Ectodermal cell (in vitro differentiated cells): Measurements from ENCODE around the gene STIM2.

Experiments
- H3K27ac ChIP-seq: 2 replicates; pipeline ENCODE4 v1.7.0; 2013; ENCODE audit warnings: mild to moderate bottlenecking, low read depth, low read length; ENCODE audit not compliant: insufficient read depth, poor library complexity, severe bottlenecking
- H3K27me3 ChIP-seq: 2 replicates; pipeline ENCODE4 v1.7.0; 2013; ENCODE audit warnings: mild to moderate bottlenecking, low read length; ENCODE audit not compliant: insufficient read depth, control insufficient read depth, poor library complexity, severe bottlenecking
- H3K36me3 ChIP-seq: one replicate; pipeline ENCODE4 v1.7.0; 2013; ENCODE audit warnings: low read length; ENCODE audit not compliant: control insufficient read depth, insufficient read depth
- H3K4me1 ChIP-seq: one replicate; pipeline ENCODE4 v1.7.0; 2013; ENCODE audit warnings: low read length; ENCODE audit not compliant: control insufficient read depth, insufficient read depth
- H3K4me3 ChIP-seq: 2 replicates; pipeline ENCODE4 v1.7.0; 2013; ENCODE audit warnings: low read depth, low read length, control low read depth; ENCODE audit not compliant: insufficient read depth
- H3K9me3 ChIP-seq: 2 replicates; pipeline ENCODE4 v1.7.0; 2013; ENCODE audit warnings: mild to moderate bottlenecking, low read length, moderate library complexity; ENCODE audit not compliant: control insufficient read depth
- WGBS, 2 experiments: methylation state at CpG; one replicate each; pipeline ENCODE4 v1.1.7; 2013; ENCODE audit warnings: missing lambda C conversion rate in 2 of 2; 5-methylcytosine and 5-hydroxymethylcytosine counted together

The STIM2 gene

GRCh38 chr4:26864899-26865298 lies 4.3 kb downstream of the STIM2 start:
- Histone ChIP-seq H3K36me3 (no peaks in the 10 kb centered on the region), H3K27me3 (no peaks in the 10 kb centered on the region), H3K27ac (no peak overlapping the region), H3K9me3 (no peaks in the 10 kb centered on the region), H3K4me3 (no peak overlapping the region), H3K4me1 (peaks cover 13% of the 10 kb centered on the region)
- WGBS, 2 experiments = 82 to 93% methylated on average over 3 of the region's 3 CpGs

- no peak overlapping the region for H3K27ac ChIP-seq
- H3K4me1 ChIP-seq = peaks cover 10% of the 10 kb centered on the region
- no peak overlapping the region for H3K4me3 ChIP-seq
- H3K9me3 ChIP-seq = no peaks in the 10 kb centered on the region
- H3K36me3 ChIP-seq = no peaks in the 10 kb centered on the region
- WGBS, 2 experiments = 81 to 86% methylated on average over 1 of the region's 1 CpG
- no peaks in the 10 kb centered on the region for H3K27me3 ChIP-seq
These were observed 5.6 kb downstream of the STIM2 start for GRCh38 chr4:26866203-26866602.

- Histone ChIP-seq H3K4me1 (peaks cover 10% of the 10 kb centered on the region), H3K27ac (no peak overlapping the region), H3K36me3 (no peaks in the 10 kb centered on the region), H3K4me3 (no peak overlapping the region), H3K9me3 (no peaks in the 10 kb centered on the region), H3K27me3 (no peaks in the 10 kb centered on the region)
- 85 to 100% methylated on average over 1 to 2 of the region's 2 CpGs for WGBS, 2 experiments
These were observed 6.1 kb downstream of the STIM2 start for GRCh38 chr4:26866781-26867180.

GRCh38 chr4:26867914-26868684 lies 7.5 kb downstream of the STIM2 start:
- Histone ChIP-seq H3K27ac (no peak overlapping the region), H3K9me3 (no peaks in the 10 kb centered on the region), H3K4me1 (peaks cover 7% of the 10 kb centered on the region), H3K27me3 (no peaks in the 10 kb centered on the region), H3K4me3 (no peak overlapping the region), H3K36me3 (no peaks in the 10 kb centered on the region)
- 93 to 95% methylated on average over 2 to 3 of the region's 3 CpGs for WGBS, 2 experiments

GRCh38 chr4:26870576-26871262 lies 10.1 kb downstream of the STIM2 start:
- Histone ChIP-seq H3K9me3 (no peaks in the 10 kb centered on the region), H3K4me1 (no peaks in the 10 kb centered on the region), H3K27me3 (no peaks in the 10 kb centered on the region), H3K27ac (no peak overlapping the region), H3K36me3 (no peaks in the 10 kb centered on the region), H3K4me3 (no peak overlapping the region)
- WGBS, 2 experiments = 95 to 98% methylated on average over 2 of the region's 2 CpGs

- no peak overlapping the region for H3K27ac ChIP-seq
- WGBS, 2 experiments = 80 to 85% methylated on average over 2 to 3 of the region's 3 CpGs
These were observed 11.0 kb downstream of the STIM2 start for GRCh38 chr4:26871611-26872010.

GRCh38 chr4:26873391-26874026 lies 12.9 kb downstream of the STIM2 start:
- Histone ChIP-seq H3K36me3 (no peaks in the 10 kb centered on the region), H3K27me3 (no peaks in the 10 kb centered on the region), H3K27ac (no peak overlapping the region), H3K9me3 (no peaks in the 10 kb centered on the region), H3K4me3 (no peak overlapping the region), H3K4me1 (no peaks in the 10 kb centered on the region)
- WGBS, 2 experiments = 85 to 86% methylated on average over 10 of the region's 10 CpGs

More at GRCh38 chr4:26871611-26872010, 11.0 kb downstream of the STIM2 start:
- H3K36me3 ChIP-seq = no peaks in the 10 kb centered on the region
- no peak overlapping the region for H3K4me3 ChIP-seq
- no peaks in the 10 kb centered on the region for H3K9me3 ChIP-seq
- no peaks in the 10 kb centered on the region for H3K4me1 ChIP-seq
- no peaks in the 10 kb centered on the region for H3K27me3 ChIP-seq

- H3K27ac ChIP-seq = no peak overlapping the region
- no peaks in the 10 kb centered on the region for H3K9me3 ChIP-seq
- H3K27me3 ChIP-seq = no peaks in the 10 kb centered on the region
- H3K4me3 ChIP-seq = no peak overlapping the region
- no peaks in the 10 kb centered on the region for H3K36me3 ChIP-seq
- 94 to 96% methylated on average over 7 of the region's 7 CpGs for WGBS, 2 experiments
- no peaks in the 10 kb centered on the region for H3K4me1 ChIP-seq
These were observed 13.5 kb downstream of the STIM2 start for GRCh38 chr4:26874110-26874509.

GRCh38 chr4:26877406-26877805 lies 16.8 kb downstream of the STIM2 start:
- Histone ChIP-seq H3K27ac (no peak overlapping the region), H3K4me3 (no peak overlapping the region), H3K27me3 (no peaks in the 10 kb centered on the region), H3K9me3 (no peaks in the 10 kb centered on the region), H3K4me1 (no peaks in the 10 kb centered on the region), H3K36me3 (no peaks in the 10 kb centered on the region)
- 97% methylated on average over 2 of the region's 3 CpGs; no CpG with 5 or more reads in 1 of the 2 experiments for WGBS, 2 experiments

GRCh38 chr4:26877961-26878360 lies 17.3 kb downstream of the STIM2 start:
- 93 to 100% methylated on average over 1 to 3 of the region's 3 CpGs for WGBS, 2 experiments
- Histone ChIP-seq H3K27ac (no peak overlapping the region), H3K36me3 (no peaks in the 10 kb centered on the region), H3K4me1 (no peaks in the 10 kb centered on the region), H3K9me3 (no peaks in the 10 kb centered on the region), H3K4me3 (no peak overlapping the region), H3K27me3 (no peaks in the 10 kb centered on the region)
